HepG2 (cell line): ENCODE data around the gene DACH2. TPM values are rescaled to one million over a fixed set of nuclear protein-coding genes. Genes with fewer than 3 reads are reported as not detected.
A peak's percentile ranks its signal among the peaks of the same experiment; 100 is the strongest.

ENCODE experiments used
- FOSL1 ChIP-seq: sonication (generic); formaldehyde crosslinking; IDR thresholded peaks from 2 replicates; pipeline ENCODE4 v1.9.0; 2021; ENCODE audit warnings: missing genetic modification reagents, borderline replicate concordance
- NCOA2 ChIP-seq: sonication (generic); formaldehyde crosslinking; IDR thresholded peaks from 2 replicates; pipeline ENCODE4 v1.8.0; 2022; ENCODE audit warnings: inconsistent platforms
- RARA ChIP-seq: IDR thresholded peaks from 2 replicates; pipeline ENCODE4 v1.6.1; 2016; ENCODE audit warnings: missing genetic modification reagents, missing compliant biosample characterization
- ZKSCAN8 ChIP-seq: IDR thresholded peaks from 2 replicates; pipeline ENCODE4 v1.6.1; 2016; ENCODE audit warnings: borderline replicate concordance, missing genetic modification reagents, missing compliant biosample characterization
- ZSCAN31 ChIP-seq: sonication (generic); formaldehyde crosslinking; IDR thresholded peaks from 2 replicates; pipeline ENCODE4 v1.5.0; 2020; ENCODE audit warnings: low read depth, mild to moderate bottlenecking, missing genetic modification reagents
- ZSCAN9 ChIP-seq: IDR thresholded peaks from 2 replicates; pipeline ENCODE4 v1.6.1; 2016; ENCODE audit warnings: borderline replicate concordance
- polyA plus RNA-seq, 8 experiments: library from polyadenylated mRNA; depleted of rRNA in 3 of 8; stranded (reverse) in 7 of 8; unstranded in 1 of 8; fragments of >200 nt; fragmentation: Illumina TruSeq in 4 of 8; extraction: Trizol in 4 of 8; gene quantifications; 2 replicates each; pipeline versions ENCODE4 v1.2.1 to v1.2.3, GENCODE V29; 2011 to 2016; ENCODE audit warnings: low read depth in 4 of 8, missing spikeins in 1 of 8, mixed read lengths in 1 of 8; ENCODE audit not compliant: insufficient read depth in 1 of 8
- total RNA-seq, 5 experiments: library from RNA; depleted of rRNA; stranded (reverse); fragments of >200 nt; fragmentation: Illumina TruSeq; extraction: Trizol; gene quantifications; 2 replicates each; pipeline ENCODE4 v1.2.3, GENCODE V29; 2016; ENCODE audit warnings: low read depth in 1 of 5
- TF ChIP-seq, protein P1 (sequence below): sonication (generic); formaldehyde crosslinking; IDR thresholded peaks from 2 replicates; pipeline ENCODE4 v1.8.0; 2022; ENCODE audit warnings: mild to moderate bottlenecking, missing genetic modification reagents, borderline replicate concordance
- TF ChIP-seq, protein P2 (sequence below): sonication (generic); formaldehyde crosslinking; IDR thresholded peaks from 2 replicates; pipeline ENCODE4 v1.4.0; 2020; ENCODE audit warnings: missing genetic modification reagents, mild to moderate bottlenecking, borderline replicate concordance
- TF ChIP-seq, protein P3 (sequence below): sonication (generic); formaldehyde crosslinking; IDR thresholded peaks from 2 replicates; pipeline ENCODE4 v1.8.1; 2022; ENCODE audit warnings: mild to moderate bottlenecking, missing genetic modification reagents

The DACH2 gene
- total and polyA plus RNA-seq, 2 of the 13 experiments (the other 11 are each of a cell fraction or from before 2014, with no cell fraction given): not detected

DNA sequence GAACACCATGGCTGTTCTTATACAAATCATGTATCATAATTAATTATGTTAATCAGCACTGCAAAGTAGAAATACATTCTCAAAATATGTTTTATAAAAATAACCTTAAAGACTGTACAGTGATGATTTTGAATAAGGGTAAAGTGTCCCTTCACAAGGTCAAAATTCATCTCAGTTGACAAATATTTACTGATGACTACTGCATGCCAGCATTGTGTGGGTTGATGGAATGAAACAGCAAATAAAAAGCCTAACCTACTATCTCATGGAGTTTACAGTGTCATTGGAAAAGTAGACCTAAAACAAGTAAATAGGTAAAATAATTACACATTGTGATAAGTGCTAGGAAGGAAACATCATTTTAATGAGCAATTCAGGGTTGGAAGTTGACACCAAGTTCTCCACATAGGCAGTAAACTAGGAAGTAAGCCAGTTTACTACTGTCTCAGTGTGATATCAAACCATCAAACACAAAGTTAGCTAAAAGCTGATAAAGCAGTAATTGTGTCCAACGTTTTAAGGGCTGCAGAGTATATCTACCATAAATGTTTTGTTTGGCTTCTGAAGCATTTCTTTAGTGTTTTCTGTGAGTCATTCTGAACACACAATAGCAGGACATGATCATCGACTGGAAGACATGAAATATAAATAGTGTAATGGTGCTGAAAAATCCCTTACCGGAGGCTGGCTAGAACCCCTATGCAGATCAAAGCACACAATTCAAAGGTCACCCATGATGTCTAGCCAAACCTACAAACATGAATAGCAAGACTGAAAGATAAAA lies 221.8 kb downstream of the DACH2 start (continued):
- TF ChIP-seq, protein P1, sequence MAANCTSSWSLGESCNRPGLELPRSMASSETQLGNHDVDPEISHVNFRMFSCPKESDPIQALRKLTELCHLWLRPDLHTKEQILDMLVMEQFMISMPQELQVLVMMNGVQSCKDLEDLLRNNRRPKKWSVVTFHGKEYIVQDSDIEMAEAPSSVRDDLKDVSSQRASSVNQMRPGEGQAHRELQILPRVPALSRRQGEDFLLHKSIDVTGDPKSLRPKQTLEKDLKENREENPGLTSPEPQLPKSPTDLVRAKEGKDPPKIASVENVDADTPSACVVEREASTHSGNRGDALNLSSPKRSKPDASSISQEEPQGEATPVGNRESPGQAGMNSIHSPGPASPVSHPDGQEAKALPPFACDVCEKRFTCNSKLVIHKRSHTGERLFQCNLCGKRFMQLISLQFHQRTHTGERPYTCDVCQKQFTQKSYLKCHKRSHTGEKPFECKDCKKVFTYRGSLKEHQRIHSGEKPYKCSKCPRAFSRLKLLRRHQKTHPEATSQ: no peak
- TF ChIP-seq, protein P2, sequence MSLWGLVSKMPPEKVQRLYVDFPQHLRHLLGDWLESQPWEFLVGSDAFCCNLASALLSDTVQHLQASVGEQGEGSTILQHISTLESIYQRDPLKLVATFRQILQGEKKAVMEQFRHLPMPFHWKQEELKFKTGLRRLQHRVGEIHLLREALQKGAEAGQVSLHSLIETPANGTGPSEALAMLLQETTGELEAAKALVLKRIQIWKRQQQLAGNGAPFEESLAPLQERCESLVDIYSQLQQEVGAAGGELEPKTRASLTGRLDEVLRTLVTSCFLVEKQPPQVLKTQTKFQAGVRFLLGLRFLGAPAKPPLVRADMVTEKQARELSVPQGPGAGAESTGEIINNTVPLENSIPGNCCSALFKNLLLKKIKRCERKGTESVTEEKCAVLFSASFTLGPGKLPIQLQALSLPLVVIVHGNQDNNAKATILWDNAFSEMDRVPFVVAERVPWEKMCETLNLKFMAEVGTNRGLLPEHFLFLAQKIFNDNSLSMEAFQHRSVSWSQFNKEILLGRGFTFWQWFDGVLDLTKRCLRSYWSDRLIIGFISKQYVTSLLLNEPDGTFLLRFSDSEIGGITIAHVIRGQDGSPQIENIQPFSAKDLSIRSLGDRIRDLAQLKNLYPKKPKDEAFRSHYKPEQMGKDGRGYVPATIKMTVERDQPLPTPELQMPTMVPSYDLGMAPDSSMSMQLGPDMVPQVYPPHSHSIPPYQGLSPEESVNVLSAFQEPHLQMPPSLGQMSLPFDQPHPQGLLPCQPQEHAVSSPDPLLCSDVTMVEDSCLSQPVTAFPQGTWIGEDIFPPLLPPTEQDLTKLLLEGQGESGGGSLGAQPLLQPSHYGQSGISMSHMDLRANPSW (CRISPR knock-in tag): no peak
- TF ChIP-seq ZSCAN31 (CRISPR knock-in tag) (no peak), NCOA2 (CRISPR knock-in tag) (peak; percentile 78), RARA (CRISPR knock-in tag) (peak; percentile 68), ZKSCAN8 (CRISPR knock-in tag) (no peak), ZSCAN9 (CRISPR knock-in tag) (no peak), FOSL1 (CRISPR knock-in tag) (peak; percentile 83; the same call in 1 of the 2 replicates)
- TF ChIP-seq, protein P3, sequence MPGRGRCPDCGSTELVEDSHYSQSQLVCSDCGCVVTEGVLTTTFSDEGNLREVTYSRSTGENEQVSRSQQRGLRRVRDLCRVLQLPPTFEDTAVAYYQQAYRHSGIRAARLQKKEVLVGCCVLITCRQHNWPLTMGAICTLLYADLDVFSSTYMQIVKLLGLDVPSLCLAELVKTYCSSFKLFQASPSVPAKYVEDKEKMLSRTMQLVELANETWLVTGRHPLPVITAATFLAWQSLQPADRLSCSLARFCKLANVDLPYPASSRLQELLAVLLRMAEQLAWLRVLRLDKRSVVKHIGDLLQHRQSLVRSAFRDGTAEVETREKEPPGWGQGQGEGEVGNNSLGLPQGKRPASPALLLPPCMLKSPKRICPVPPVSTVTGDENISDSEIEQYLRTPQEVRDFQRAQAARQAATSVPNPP (CRISPR knock-in tag): no peak
